M059J (cell line): ENCODE results near the gene FAM210B. TPM values are rescaled to one million over a fixed set of nuclear protein-coding genes. Genes with fewer than 3 reads are reported as not detected.
A peak's percentile ranks its signal among the peaks of the same experiment; 100 is the strongest.
"Not testable (repeated sequence)": the region's sequence is repeated elsewhere in the genome, so short reads cannot be mapped to it uniquely, and the experiment has no call there.

Source experiments
- DNase-seq: peaks from one replicate; pipeline ENCODE4 v3.0.0-alpha.2; 2012; ENCODE audit warnings: low read depth
- total RNA-seq: library from RNA; depleted of rRNA; stranded (reverse); fragments of >200 nt; shearing (Covaris generic); gene quantifications from 2 replicates; pipeline ENCODE4 v1.2.3, GENCODE V29; 2014

The FAM210B gene
- total RNA-seq, 1 experiment from 2014 or later: 20.0 TPM

GRCh38 chr20:56392132-56392880 lies 33.5 kb downstream of the FAM210B start, which contains the start of the genes AURKA and CSTF1:
AURKA (minus strand) TSS chr20:56392215; CDS start chr20:56388197, 4,018 bp downstream.
CSTF1 (plus strand) TSS chr20:56392645; CDS start chr20:56395553, 2,908 bp downstream.
- DNase-seq: peak; percentile 100

- peak; percentile 21 for DNase-seq
These were observed 34.2 kb downstream of the FAM210B start for GRCh38 chr20:56392881-56393482.

- no peak for DNase-seq
These were observed 34.9 kb downstream of the FAM210B start for GRCh38 chr20:56393653-56394052.

GRCh38 chr20:56395166-56395565 lies 36.4 kb downstream of the FAM210B start:
- DNase-seq: no peak

GRCh38 chr20:56400001-56400640 lies 41.3 kb downstream of the FAM210B start:
- DNase-seq: peak; percentile 72

GRCh38 chr20:56403465-56403864 lies 44.7 kb downstream of the FAM210B start:
- DNase-seq: no peak

GRCh38 chr20:56405356-56405755 lies 46.6 kb downstream of the FAM210B start:
- not testable (repeated sequence) for DNase-seq

GRCh38 chr20:56406910-56407309 lies 48.1 kb downstream of the FAM210B start:
- no peak for DNase-seq

- no peak for DNase-seq
These were observed 50.7 kb downstream of the FAM210B start for GRCh38 chr20:56409521-56409920.

- no peak for DNase-seq
These were observed 51.2 kb downstream of the FAM210B start for GRCh38 chr20:56409956-56410355.

GRCh38 chr20:56411287-56411686 lies 52.5 kb downstream of the FAM210B start:
- DNase-seq: not testable (repeated sequence)

- no peak for DNase-seq
These were observed 53.1 kb downstream of the FAM210B start, which contains the start of gene CASS4 for GRCh38 chr20:56411759-56412472. CASS4 (plus strand) TSS chr20:56412260; CDS start chr20:56412459, 199 bp downstream.

- DNase-seq: no peak
These were observed 53.7 kb downstream of the FAM210B start for GRCh38 chr20:56412473-56412790.

GRCh38 chr20:56412949-56413348 lies 54.2 kb downstream of the FAM210B start:
- DNase-seq: no peak

GRCh38 chr20:56414842-56415765 lies 56.3 kb downstream of the FAM210B start:
- no peak for DNase-seq

GRCh38 chr20:56417402-56417801 lies 58.6 kb downstream of the FAM210B start:
- no peak for DNase-seq

- DNase-seq: peak; percentile 63
These were observed 59.1 kb downstream of the FAM210B start for GRCh38 chr20:56417911-56418310.
